HG03025 (cell line): Measurements from ENCODE around the gene ATP8B2.

Source experiments
- ATAC-seq: cut with Tn5 transposase; IDR thresholded peaks from one replicate; pipeline ENCODE4 v1.9.1; 2021; ENCODE audit warnings: mild to moderate bottlenecking, moderate library complexity; ENCODE audit not compliant: unreplicated experiment, low FRiP score

ATP8B2 gene

GRCh38 chr1:154386643-154387352 lies 61.5 kb downstream of the ATP8B2 start:
- ATAC-seq, result peak; percentile 65

GRCh38 chr1:154391086-154391770 lies 65.9 kb downstream of the ATP8B2 start:
- ATAC-seq, result no peak

GRCh38 chr1:154398141-154398540 lies 72.8 kb downstream of the ATP8B2 start:
- no peak for ATAC-seq

GRCh38 chr1:154398678-154399077 lies 73.4 kb downstream of the ATP8B2 start:
- ATAC-seq, result no peak

- no peak for ATAC-seq
Observed at GRCh38 chr1:154400381-154400801, 75.1 kb downstream of the ATP8B2 start.
